SK-N-SH treated with all-trans-retinoic acid at 6 μM for 48 hours (cell line): ENCODE measurements around the gene ELOVL3.

Experiments used
- ATAC-seq: fragments of 200-7000 bp; cut with Tn5 transposase; 3 replicates; pipeline ENCODE4 v1.9.1; 2020; ENCODE audit warnings: mild to moderate bottlenecking, moderate library complexity
- CSDC2 ChIP-seq: fragments of 250-450 bp; sonication (Bioruptor Pico); IDR thresholded peaks from 2 replicates; pipeline ENCODE4 v1.5.0; 2020; ENCODE audit warnings: mild to moderate bottlenecking, moderate library complexity
- ESRRG ChIP-seq: fragments of 250-450 bp; sonication (Bioruptor Pico); IDR thresholded peaks from 2 replicates; pipeline ENCODE4 v1.6.1; 2021; ENCODE audit warnings: mild to moderate bottlenecking
- GLIS3 ChIP-seq: fragments of 250-450 bp; sonication (Bioruptor Pico); IDR thresholded peaks from 2 replicates; pipeline ENCODE4 v1.5.0; 2020; ENCODE audit warnings: mild to moderate bottlenecking, moderate library complexity
- ISL1 ChIP-seq: fragments of 250-450 bp; sonication (Bioruptor Pico); IDR thresholded peaks from 2 replicates; pipeline ENCODE4 v2.1.2; 2022; ENCODE audit warnings: mild to moderate bottlenecking, moderate library complexity
- OSR1 ChIP-seq: fragments of 250-450 bp; sonication (Bioruptor Pico); IDR thresholded peaks from 2 replicates; pipeline ENCODE4 v1.8.0; 2022; ENCODE audit warnings: moderate library complexity, mild to moderate bottlenecking, inconsistent platforms
- PPARA ChIP-seq: fragments of 250-450 bp; sonication (Bioruptor Pico); IDR thresholded peaks from 2 replicates; pipeline ENCODE4 v1.5.0; 2020; ENCODE audit warnings: mild to moderate bottlenecking, borderline replicate concordance
- SNAI2 ChIP-seq: fragments of 250-450 bp; sonication (Bioruptor Pico); IDR thresholded peaks from 2 replicates; pipeline ENCODE4 v1.5.0; 2020; ENCODE audit warnings: mild to moderate bottlenecking, moderate library complexity
- TCF4 ChIP-seq: fragments of 250-450 bp; sonication (Bioruptor Pico); IDR thresholded peaks from 2 replicates; pipeline ENCODE4 v1.8.0; 2021; ENCODE audit warnings: mild to moderate bottlenecking, moderate library complexity, borderline replicate concordance
- TOX ChIP-seq: fragments of 250-450 bp; sonication (Bioruptor Pico); IDR thresholded peaks from 2 replicates; pipeline ENCODE4 v1.8.0; 2021; ENCODE audit warnings: mild to moderate bottlenecking, moderate library complexity, borderline replicate concordance
- TSHZ2 ChIP-seq: fragments of 250-450 bp; sonication (Bioruptor Pico); IDR thresholded peaks from 2 replicates; pipeline ENCODE4 v1.5.0; 2020; ENCODE audit warnings: mild to moderate bottlenecking, moderate library complexity
- ZC3H10 ChIP-seq: fragments of 250-450 bp; sonication (Bioruptor Pico); IDR thresholded peaks from 2 replicates; pipeline ENCODE4 v1.5.1; 2021; ENCODE audit warnings: mild to moderate bottlenecking, moderate library complexity
- ZFP3 ChIP-seq: fragments of 250-450 bp; sonication (Bioruptor Pico); IDR thresholded peaks from 2 replicates; pipeline ENCODE4 v1.5.0; 2020; ENCODE audit warnings: mild to moderate bottlenecking, moderate library complexity
- ZFP30 ChIP-seq: fragments of 450-650 bp; formaldehyde crosslinking; IDR thresholded peaks from 2 replicates; pipeline ENCODE4 v1.5.0; 2022; ENCODE audit warnings: mild to moderate bottlenecking, moderate library complexity
- ZNF8 ChIP-seq: fragments of 450-650 bp; formaldehyde crosslinking; IDR thresholded peaks from 2 replicates; pipeline ENCODE4 v1.5.0; 2020; ENCODE audit warnings: mild to moderate bottlenecking, moderate library complexity
- TF ChIP-seq, protein P1 (sequence below): fragments of 250-450 bp; sonication (Bioruptor Pico); IDR thresholded peaks from 2 replicates; pipeline ENCODE4 v1.5.1; 2020; ENCODE audit warnings: low read depth, mild to moderate bottlenecking, moderate library complexity
- TF ChIP-seq, protein P2 (sequence below): fragments of 250-450 bp; sonication (Bioruptor Pico); IDR thresholded peaks from 2 replicates; pipeline ENCODE4 v1.8.0; 2021; ENCODE audit warnings: low read depth, mild to moderate bottlenecking, moderate library complexity, borderline replicate concordance

Gene ELOVL3

DNA sequence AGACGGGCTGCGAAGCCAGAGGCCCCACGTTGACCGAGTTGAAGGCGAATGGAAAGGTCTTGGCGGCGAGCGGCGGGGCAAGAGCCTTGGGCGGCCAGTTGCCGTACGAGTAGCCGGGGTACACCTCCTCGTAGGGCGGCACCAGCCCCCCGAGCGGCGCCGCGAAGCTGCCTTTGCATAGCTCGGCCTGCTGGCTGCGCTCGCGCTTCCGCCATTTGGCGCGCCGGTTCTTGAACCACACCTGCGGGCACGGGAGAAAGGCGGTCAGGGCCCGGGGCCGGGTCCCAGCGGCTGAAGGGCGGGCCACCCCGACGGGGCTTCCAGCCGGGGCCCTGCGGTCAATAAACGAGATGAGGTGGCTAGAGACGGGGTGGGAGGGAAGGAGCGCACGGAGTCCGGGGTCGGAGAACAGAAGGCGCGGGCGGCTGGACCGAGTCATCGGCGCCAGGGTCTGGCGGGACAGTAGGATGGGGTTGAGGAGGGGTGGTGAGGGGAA is 4.8 kb downstream of the ELOVL3 start (continued):
- TF ChIP-seq PPARA (no peak), ZFP3 (CRISPR knock-in tag) (no peak), ESRRG (CRISPR knock-in tag) (no peak), ZFP30 (CRISPR knock-in tag) (no peak), TOX (no peak)

DNA sequence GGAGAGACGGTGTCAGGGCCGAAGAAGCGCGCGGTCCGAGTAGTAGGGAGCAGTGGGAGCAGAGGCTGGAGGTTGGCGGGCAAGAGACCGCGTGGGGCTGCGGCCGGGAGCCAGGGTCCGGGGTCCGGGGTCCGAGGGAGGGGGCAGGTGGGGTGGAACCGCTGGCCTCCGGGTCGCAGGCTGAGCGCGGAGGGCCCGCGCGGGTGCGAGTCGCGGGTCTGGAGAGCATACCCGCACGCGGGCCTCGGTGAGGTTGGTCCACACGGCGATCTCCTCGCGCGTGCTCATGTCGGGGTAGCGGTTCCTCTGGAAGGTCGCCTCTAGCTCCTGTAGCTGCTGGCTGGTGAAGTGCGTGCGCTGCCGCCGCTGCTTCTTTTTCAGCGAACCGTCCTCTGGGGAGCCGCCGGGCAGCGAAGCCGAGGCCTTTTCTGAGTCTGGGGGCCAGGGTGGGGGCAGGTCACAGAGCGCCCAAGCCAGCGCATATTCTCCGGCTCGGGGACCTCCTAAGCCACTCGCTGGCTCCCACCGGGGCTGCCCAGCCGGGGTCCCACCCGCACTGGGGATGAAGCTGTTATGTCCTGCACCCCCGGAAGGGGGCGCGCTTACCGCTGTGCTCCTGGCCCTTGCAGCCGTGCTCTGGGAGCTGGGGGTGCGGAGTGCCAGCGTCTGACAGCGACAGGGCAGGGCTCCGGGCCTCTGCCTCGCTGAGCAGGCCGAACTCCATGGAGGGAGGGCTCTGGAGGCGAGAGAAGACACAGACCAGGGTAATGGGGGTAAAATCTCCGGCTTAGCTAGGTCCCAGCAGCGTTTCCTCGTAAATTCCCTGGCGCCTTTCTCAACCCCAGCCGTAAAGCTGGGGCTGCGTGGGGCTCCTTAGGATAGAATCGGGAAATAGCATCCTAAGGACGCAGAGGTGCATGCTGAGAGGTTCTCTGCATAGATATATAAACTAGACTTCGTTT is 5.5 kb downstream of the ELOVL3 start:
- peak; percentile 32 for ATAC-seq
- no peak for TF ChIP-seq ZFP3 (CRISPR knock-in tag)
- TF ChIP-seq CSDC2 (CRISPR knock-in tag), result no peak
- no peak for TF ChIP-seq ZNF8 (CRISPR knock-in tag)
- TF ChIP-seq OSR1, result no peak
- no peak for TF ChIP-seq TCF4 (CRISPR knock-in tag)
- TF ChIP-seq GLIS3 (CRISPR knock-in tag), result no peak
- TF ChIP-seq, protein P1, sequence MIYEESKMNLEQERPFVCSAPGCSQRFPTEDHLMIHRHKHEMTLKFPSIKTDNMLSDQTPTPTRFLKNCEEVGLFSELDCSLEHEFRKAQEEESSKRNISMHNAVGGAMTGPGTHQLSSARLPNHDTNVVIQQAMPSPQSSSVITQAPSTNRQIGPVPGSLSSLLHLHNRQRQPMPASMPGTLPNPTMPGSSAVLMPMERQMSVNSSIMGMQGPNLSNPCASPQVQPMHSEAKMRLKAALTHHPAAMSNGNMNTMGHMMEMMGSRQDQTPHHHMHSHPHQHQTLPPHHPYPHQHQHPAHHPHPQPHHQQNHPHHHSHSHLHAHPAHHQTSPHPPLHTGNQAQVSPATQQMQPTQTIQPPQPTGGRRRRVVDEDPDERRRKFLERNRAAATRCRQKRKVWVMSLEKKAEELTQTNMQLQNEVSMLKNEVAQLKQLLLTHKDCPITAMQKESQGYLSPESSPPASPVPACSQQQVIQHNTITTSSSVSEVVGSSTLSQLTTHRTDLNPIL (CRISPR knock-in tag), result no peak
- no peak for TF ChIP-seq ZC3H10
- TF ChIP-seq, protein P2, sequence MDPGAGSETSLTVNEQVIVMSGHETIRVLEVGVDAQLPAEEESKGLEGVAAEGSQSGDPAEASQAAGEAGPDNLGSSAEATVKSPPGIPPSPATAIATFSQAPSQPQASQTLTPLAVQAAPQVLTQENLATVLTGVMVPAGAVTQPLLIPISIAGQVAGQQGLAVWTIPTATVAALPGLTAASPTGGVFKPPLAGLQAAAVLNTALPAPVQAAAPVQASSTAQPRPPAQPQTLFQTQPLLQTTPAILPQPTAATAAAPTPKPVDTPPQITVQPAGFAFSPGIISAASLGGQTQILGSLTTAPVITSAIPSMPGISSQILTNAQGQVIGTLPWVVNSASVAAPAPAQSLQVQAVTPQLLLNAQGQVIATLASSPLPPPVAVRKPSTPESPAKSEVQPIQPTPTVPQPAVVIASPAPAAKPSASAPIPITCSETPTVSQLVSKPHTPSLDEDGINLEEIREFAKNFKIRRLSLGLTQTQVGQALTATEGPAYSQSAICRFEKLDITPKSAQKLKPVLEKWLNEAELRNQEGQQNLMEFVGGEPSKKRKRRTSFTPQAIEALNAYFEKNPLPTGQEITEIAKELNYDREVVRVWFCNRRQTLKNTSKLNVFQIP (CRISPR knock-in tag), result no peak
- no peak for TF ChIP-seq TSHZ2
- TF ChIP-seq ISL1, result no peak

- ATAC-seq, result no peak
Observed at GRCh38 chr10:102233997-102234396, 7.9 kb downstream of the ELOVL3 start.

More at GRCh38 chr10:102233997-102234396, 7.9 kb downstream of the ELOVL3 start:
- TF ChIP-seq TSHZ2 (no peak), PPARA (no peak), TCF4 (CRISPR knock-in tag) (no peak), SNAI2 (CRISPR knock-in tag) (no peak)
- TF ChIP-seq, protein P1 (CRISPR knock-in tag), result no peak
